Cerebellar cortex (tissue), 1 donor: ENCODE results near the gene SLC5A10.
"Not testable (repeated sequence)": the region's sequence is repeated elsewhere in the genome, so short reads cannot be mapped to it uniquely, and the experiment has no call there.

Source experiments
- DNase-seq: peaks from one replicate; pipeline ENCODE4 v3.0.0-alpha.2; 2015; ENCODE audit warnings: low spot score

Gene SLC5A10

DNA sequence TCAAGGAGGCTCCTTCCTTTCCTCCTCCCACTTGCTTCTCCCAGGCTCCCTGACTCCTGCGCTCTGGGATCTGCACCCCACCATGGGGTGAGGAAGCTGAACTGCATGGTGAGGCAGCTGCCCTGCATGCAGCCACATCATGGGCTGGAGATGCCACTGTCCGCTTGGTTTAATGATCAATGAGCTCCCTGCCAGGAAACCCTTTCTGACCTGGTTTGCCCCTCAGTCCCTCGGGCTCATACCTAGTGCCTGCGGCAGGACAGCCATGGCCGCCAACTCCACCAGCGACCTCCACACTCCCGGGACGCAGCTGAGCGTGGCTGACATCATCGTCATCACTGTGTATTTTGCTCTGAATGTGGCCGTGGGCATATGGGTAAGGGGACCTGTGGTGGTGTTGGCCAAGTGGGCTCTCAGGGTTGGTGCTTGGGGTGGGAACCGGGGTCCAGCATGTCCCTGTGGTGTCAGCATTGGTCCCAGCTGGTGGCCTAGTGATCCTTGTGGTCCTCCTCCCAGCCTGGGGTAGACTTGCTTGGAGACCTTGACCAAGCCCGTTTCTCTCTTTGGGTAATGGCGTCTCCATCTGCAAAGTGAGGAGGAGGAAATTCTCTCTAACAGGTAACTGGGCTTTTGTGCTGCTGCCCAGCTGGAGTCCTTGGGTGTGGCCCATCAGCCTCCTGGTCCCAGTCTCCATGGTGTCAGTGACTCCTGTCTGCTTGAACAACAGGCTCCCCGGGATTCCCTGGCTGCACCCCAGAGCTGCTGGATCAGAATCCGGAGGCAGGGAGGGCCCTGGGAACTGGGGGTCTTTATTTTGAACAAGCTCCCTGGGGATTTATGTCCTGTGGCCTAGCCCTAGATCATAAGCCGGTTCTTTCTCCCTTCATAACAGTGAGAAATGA is at the start of gene SLC5A10:
TSS of gene SLC5A10 (plus strand) at position 225 of the 902 bp plus-strand sequence. CDS start at position 266, 41 bp downstream.
- no peak for DNase-seq

DNA sequence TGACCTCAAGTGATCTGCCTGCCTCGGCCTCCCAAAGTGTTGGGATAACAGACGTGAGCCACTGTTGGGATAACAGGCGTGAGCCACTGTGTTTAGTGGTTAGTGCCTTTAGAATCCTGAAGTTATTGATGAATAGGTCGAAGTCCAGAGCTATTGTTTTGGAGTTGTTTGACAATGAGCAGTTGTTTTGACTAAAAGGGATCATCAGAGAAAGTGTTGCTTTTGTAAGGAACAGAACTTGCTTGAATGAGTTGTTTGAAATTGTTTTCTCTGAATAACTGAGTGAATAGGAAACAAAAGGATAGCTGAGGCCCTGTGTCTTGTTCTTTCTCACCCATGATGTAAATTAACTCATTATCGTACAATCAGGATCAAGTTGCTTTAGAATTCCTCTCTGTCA is 47.5 kb upstream of the SLC5A10 start:
- no peak for DNase-seq

DNA sequence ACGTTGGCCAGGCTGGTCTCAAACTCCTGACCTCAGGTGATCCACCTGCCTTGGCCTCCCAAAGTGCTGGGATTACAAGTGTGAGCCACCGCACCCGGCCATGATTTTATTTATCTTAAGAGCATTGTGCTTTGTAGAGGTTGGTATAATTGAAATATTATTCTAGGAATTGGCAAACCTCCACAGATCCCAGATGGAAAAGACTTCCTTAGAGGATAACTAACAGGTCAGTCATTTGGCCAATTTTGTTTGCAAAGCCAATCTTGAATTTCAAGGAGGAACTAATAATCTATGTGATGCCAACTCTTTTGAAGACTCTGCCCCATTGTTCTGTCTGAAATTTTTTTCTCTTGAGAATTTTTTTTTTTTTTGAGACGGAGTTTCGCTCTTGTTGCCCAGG is 46.7 kb upstream of the SLC5A10 start:
- peak; percentile 69 for DNase-seq

DNA sequence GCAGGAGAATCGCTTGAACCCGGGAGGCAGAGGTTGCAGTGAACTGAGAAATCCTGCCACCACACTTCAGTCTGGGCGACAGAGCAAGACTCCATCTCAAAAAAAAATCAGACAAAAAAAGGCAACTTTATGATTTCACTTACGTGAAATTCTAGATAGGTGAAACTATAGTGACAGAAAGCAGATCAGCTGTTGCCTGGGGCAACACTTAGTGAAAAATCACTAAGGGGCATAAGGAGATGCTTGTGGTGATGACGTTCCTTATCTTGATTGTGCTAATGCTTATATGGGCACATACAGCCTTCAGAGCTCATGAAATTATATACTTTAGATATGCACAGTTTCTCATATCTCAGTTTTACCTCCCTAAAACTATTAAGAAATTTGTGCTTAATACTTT is 41.6 kb upstream of the SLC5A10 start:
- no peak for DNase-seq

DNA sequence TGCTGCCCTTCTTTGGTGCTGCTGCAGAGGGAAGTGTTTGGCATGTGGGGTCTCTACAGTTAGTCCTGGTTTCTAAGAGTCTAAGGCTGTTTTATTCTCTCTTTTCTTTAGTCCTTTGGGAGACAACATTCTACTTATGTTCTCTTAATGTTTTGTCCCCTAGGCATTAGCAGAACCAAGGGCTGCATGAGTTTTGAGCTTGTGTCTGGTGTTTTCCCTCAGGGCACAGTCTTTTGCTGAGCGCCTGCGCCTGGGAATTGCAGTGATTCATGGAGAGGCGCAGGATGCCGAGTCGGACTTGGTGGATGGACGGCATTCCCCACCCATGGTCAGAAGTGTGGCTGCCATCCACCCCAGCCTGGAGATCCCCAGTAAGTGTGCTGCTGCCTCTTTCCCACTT is 41.1 kb upstream of the SLC5A10 start:
- no peak for DNase-seq

DNA sequence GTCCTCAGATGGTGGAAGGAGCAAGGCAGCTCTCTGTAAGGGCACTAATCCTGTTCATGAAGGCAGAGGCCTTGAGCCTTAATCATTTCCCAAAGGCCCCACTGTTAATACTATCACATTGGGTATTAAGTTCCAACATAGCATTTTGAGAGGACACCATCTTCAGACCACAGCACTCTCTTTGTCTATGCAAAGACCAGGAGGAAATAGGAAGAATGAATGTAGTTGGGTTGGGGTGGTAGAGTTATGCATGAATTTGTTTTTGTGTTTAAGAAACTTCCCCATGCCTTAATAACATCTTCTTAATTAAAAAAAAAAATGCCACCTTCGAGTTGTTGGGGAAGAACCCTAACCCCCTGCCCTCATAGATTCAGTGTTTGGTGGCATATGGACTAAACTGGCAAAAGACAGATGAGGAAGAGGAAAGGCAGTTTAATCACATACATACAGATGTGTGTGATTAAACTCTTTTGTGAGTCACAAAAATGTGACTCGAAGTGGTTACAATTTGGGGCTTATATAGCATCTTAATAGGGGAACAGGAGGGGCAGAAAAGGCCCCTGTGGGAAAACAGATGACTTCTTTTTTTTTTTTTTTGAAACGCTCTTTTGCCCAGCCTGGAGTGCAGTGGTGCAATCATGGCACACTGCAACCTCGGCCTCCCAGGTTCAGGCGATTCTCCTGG is 35.0 kb upstream of the SLC5A10 start:
- DNase-seq = no peak

DNA sequence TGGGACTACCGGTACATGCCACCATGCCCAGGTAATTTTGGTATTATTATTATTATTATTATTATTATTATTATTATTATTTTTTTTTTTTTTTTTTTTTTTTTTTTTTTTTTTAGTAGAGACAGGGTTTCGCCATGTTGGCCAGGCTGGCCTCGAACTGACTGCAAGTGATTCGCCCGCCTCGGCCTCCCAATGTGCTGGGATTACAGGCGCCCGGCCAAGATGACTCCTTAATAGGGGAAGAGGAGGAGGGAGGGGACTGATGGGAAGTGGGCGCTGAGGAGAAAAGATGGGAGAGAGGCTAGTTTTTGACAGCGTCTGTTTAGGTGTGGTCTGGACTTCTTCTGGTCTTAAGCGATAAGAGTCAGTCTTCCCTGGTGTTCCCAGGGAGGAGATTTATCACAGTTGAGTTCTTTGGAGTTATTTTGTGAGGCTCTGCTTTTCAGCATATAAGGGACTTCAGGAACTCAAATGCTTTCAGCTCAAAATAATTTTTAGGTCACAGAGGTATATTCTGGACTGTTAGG is 34.4 kb upstream of the SLC5A10 start:
- no peak for DNase-seq

DNA sequence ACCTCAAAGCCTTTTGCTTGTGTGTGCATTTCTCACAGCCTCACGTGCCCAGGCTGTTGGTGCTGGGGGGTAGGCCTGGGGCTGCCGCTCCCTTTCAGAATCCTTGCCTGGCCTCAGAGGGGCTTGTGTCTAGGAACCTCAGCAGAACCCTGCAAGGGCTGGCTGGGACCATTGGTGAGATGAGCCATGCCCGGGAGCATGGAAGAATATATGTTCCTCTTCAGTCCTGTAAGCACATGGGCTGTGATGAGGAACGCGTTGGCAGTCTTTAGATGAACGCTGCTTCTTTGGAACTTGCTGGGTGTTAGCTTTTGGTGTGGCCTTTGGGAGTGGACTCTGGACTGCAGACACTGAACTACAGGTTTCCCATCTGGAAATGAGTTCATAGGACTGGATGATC is 32.0 kb upstream of the SLC5A10 start:
- no peak for DNase-seq

DNA sequence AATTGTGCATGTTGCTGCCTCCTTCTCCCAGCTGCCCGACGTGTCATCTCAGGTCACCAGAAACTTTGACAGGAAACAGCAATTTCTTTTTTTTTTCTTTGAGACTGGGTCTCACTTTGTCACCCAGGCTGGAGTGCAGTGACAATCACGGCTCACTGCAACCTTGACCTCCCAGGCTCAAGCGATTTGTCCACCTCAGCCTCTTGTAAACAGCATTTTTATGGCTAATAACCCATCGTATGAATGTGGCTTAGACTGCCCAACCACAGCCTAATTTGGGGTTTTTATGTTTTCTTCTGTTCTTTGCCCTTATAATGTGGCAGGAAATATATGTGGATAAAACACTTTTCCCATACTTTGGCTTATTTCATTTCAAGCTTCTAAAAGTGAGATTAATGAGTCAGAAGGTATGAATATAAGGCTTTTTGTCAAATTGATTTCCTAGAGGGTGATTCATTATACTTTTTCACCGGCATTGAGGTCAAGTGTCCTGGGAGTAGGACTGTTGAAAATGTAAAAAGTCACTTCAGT is 31.0 kb upstream of the SLC5A10 start:
- DNase-seq = no peak

DNA sequence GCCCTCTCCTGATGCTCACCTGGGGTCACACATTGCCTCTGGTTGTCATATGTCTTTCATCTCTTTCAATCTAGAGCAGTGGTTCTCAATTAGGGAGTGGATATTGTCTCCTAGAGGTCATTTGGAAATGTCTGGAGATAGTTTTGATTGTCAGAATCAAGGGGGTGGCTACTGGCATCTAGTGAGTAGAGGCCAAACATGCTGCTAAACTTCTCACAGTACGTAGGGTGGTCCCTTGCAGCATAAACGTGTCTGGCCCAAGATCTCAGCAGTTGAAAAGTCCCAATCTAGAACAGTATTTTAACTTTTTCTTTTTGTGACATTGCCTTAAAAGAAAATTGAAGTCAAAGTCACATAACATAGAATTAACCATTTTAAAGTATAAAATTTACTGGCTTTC is 30.5 kb upstream of the SLC5A10 start:
- DNase-seq = no peak

DNA sequence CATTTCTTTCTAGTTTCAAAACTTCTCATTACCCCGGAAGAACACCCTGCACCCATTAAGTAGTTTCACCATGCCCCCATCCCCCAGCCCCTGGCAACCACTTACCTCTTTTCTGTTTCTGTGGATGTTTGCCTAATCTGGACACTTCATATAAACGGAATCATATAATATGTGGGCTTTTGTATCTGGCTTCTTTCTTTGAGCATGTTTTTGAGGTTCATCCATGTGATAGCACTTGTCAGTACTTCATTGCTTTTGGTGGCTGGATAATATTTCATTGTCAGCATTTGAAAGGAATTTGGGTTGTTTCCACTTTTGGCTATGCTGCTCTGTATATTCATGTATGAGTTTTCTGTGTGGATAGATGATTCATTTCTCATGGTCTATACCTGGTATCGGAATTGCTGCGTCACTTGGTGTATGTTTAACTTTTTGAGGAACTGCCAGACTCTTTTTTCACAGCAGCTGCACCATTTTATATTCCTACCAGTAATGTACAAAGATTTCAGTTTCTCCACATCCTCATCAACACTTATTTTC is 30.0 kb upstream of the SLC5A10 start:
- DNase-seq = no peak

DNA sequence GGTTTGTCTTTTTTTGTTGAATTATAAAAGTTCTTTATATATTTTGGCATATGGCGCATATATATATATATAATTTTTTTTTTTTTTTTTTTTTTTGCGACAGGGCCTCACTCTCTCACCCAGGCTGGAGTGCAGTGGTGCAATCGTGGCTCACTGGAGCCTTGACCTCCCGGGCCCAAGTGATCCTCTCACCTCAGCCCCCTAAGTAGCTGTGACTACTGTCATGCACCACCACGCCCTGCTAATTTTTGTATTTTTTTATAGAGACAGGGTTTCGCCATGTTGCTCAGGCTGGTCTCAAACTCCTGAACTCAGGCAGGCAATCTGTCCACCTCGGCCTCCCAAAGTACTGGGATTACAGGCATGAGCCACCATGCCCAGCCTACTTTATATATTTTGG is 29.4 kb upstream of the SLC5A10 start:
- not testable (repeated sequence) for DNase-seq

DNA sequence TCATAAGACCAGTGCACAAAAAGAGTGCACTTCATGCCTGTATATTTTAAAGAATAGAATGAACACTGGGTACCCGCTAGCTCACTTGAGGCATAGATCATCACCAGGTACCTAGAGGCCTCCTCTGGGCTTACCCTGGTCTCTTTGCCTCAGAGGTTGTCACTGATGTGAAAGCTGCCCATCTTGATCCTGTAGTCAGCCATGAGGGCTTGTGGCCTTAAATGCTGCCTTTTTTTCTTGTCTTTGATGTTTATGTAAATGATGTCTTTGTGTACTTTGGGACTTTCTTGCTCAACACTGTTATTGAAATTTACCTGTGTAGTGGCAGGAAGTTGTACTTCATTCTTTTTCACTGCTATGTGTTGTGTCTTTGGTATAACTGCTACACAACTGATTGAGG is 26.8 kb upstream of the SLC5A10 start:
- no peak for DNase-seq

DNA sequence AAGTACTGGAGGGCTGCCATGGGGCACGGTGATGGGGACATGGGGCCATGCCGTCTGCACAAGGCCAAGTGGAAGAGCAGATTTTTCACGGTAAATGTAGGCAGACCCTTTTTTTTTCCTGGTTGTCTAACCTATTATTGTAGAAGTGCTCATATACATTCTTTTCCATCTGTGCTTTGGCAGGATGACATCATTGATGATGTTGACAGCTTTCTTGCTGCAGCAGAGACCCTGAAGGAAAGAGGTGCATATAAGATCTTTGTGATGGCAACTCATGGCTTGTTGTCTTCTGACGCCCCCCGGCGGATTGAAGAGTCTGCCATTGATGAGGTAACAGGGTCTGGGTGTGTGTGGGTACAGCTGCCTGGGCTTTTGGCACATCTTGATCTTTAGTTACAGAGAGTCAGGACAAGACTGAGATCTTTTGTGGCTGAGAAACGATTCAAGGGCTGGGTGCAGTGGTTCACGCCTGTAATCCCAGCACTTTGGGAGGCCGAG is 23.3 kb upstream of the SLC5A10 start:
- DNase-seq = no peak

DNA sequence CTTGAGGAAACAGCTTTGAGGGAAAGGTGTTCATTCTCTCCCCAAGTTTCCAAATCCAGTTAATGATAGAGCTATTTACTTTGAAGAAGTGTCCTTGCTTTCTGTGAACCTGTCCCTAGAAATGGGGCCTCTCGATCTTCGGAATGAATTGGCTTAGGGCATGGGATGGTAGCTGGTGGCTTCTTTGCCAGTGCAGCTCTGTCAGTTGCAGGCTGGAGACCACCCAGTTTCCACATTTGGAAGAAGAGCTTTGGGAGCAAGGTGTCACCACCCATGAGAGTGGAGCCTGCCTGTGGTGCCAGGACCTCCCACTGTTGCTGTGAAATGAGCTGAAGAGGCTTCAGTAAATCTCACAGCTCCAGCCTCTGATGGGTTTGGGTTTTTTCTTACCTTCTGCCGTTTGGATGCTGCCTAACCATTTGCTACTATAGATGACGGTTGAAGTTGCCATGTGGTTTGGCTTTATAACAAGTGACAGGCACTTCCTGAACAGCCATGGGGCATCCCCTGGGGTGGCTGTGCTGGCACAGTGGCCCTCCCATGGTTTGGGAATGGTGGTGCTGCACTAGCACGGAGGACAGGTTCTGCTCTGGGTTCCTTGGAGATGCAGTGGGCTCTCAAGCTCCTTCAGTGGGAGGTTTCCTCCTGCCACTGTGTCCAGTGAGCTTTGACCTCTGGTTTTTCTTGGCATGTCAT is 19.5 kb upstream of the SLC5A10 start:
- no peak for DNase-seq

DNA sequence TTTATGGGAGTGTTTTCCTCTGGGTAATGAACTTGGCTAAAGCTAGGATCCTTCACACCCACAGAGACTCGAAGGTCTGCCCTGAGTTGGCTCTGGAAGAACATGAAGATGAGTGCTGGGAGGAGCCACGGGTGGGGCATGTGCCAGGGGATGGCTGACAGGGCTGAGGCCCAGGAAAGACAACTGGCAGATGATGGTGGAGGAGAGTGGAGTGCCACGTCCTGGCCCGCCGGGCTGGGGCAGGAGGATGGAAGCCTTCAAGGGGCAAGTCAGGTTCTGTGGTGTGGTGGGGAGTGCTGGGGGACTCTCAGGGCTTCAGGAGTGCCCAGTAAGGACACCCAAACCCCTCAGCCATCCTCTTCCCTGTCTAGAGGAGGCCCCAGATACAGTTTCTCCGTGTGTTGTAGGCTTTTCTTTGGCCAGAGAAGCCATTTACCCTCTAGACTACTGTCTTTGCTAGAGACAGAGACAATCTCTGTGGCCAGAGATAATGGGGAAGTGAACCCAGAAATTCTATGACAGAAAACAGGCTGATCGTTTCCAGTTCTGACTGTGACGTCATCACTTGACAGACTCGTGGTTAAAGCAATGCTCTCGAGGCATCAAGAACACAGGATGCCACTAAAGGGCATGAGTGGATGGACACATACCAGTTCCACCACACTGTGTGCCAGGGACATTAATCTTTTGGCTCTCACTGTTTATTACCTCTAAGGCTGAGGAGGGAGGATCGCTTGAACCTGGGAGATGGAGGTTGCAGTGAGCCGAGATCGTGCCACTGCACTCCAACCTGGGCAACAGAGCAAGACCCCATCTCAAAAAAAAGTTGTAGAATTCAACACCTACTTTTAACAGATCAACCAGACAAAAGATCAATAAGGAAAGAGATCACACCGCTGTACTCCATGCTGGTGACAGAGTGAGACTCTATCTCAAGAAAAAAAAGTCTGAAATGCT is 18.6 kb upstream of the SLC5A10 start:
- DNase-seq = no peak

DNA sequence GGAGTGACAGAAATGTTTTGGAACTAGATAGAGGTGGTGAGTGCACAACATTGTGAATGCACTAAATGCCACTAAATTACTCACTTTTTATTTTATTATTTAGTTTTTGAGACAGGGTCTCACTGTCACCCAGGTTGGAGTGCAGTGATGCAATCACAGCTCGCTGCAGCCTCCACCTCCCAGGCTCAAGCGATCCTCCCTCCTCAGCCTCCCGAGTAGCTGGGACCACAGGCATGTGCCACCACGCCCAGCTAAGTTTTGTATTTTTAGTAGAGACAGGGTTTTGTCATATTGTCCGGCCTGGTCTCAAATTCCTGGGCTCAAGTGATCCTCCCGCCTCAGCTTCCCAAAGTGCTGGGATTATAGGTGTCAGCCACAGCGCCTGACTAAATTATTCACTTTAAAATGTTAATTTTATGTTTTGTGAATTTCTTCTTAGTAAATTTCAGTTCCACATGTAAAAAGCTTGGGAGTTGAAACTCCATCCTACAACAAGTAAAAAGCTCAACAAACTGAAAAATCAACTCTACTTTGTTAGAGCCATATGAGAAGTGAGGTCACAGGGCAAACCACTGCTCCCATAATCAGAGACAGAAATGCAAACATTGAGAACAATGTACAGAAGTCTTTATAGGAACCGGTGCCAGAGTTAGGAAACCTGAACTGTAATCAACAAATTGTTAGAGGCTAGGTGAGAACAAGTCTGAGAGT is 13.8 kb upstream of the SLC5A10 start:
- DNase-seq = no peak

DNA sequence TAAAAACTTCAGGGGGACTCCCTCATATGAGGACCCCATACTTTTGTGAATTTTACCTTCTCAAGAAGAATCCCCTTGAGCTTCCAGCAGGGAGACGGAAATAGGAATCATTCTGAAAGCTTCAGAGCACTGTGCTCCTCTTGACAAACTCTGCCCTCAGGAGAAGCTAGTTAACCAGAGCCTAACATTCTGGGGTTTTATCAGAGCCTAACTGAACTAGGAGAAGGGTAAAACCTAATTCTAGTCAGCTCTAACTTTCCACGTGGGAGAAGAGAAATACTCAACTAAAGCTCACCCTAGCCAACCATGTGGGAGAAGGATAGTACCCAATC is 13.3 kb upstream of the SLC5A10 start:
- no peak for DNase-seq

DNA sequence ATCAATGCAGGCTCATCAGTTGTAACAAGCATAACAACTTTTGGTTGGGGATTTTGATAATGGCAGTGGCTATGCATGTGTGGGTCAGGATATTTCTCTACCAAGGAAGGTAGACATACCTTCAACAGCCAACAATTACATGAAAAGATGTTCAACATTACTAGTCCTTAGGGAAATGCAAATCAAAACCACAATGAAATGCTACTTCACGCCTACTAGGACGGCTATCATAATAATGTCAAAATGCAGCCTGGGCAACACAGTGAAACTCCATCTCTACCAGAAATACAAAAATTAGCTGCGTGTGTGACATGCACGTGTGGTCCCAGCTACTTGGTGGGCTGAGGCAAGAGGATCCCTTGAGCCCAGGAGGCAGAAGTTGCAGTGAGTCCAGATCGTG is 7.3 kb upstream of the SLC5A10 start:
- no peak for DNase-seq

DNA sequence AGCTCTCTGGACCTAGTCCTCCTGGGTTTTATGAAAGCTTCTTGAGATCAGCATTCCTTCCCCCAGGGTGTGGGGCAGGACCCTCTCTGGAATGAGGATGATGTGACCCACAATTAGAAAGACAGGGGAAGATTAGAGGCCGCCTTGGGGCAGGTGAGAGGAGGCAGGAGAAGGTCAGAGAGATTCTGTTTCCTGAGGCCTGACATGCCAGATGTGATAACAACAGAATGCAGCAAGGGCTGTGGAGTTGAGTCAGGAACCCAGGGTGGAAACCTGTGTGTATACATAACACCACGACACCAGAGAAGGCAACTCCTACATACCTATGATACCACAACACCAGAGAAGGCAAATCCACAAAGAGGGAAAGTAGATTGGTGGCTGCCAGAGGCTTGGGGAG is 5.4 kb upstream of the SLC5A10 start:
- no peak for DNase-seq
